ENCODE data around the gene TMOD3. TPM values are rescaled to one million over a fixed set of nuclear protein-coding genes. Genes with fewer than 3 reads are reported as not detected.

The TMOD3 gene
- total and polyA plus RNA-seq, 2 experiments from 2014 or later: 26.1 to 29.9 TPM

DNA sequence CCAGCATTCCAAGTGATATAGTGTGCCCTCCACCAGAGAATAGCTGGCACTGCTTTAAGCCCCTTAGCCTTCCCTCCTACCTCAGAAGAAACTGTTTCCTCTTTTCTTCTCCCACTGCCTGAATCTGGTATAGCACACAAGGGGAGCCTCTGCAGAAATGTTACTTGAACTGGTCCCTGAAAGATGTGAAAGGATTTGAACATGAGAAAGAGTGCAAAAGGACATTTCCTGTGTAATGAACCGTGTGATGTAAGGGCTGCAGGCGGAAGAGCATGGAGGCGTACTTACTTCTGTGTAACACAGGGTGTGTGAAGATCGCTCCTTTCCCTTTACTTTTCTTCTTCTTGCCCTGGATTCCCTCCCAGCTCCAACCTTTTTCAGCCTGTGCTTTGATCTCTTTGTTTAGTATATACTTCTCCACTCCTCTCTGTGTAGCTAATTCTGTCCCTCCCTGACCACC lies 8.4 kb downstream of the TMOD3 start (continued):
- TF ChIP-seq POLR2AphosphoS5 (IDR thresholded peaks at IDR 0.05; ENCODE audit: low read depth): no peak
- no peak for TF ChIP-seq ZNF114 (CRISPR knock-in tag; IDR thresholded peaks at IDR 0.05)
- no peak for TF ChIP-seq STAT1 (IDR thresholded peaks at IDR 0.05; ENCODE audit: unreplicated experiment)
- TF ChIP-seq ZNF331 (CRISPR knock-in tag; IDR thresholded peaks at IDR 0.05; ENCODE audit: low read depth): no peak
- no peak for TF ChIP-seq NANOG (IDR thresholded peaks at IDR 0.05; ENCODE audit: borderline replicate concordance)
- TF ChIP-seq EZH2phosphoT487 (IDR thresholded peaks at IDR 0.05; ENCODE audit: unreplicated experiment): no peak

DNA sequence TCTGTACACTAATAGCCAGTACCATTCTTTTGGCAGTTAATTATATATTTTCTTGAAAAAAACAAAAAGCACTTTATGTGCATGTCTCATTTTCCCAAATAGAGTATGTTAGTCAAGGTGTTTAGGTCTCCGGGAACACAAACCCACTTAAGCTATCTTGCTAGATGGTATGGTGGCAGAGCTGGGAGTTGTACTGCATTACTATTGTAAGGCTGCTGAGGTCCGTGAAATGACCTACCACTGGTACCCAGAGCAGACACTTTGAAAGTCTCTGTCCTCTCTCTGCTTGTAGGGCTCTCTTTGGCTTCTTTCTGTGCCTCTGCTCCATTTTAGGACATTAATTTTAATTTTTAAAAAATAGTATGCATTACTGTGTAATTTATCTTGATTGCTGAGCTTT lies 8.8 kb downstream of the TMOD3 start:
- H3K36me3 ChIP-seq (ENCODE audit: insufficient read depth): no peaks in the 10 kb centered on the region
- H2AFZ ChIP-seq: no peak overlapping the region
- Mint-ChIP-seq H3K36me3 (ENCODE audit: low read depth) (no peaks in the 10 kb centered on the region), H3K4me1 (peaks cover 60% of the 10 kb centered on the region), H3K27ac (no peak overlapping the region), H3K9me3 (no peaks in the 10 kb centered on the region), H3K4me3 (no peak overlapping the region), H3K27me3 (ENCODE audit: insufficient read depth, low read depth, poor library complexity) (peaks cover 2% of the 10 kb centered on the region)
- no peaks in the 10 kb centered on the region for H3K27me3 ChIP-seq (ENCODE audit: insufficient read depth)
- ATAC-seq (peak; percentile 31; the same call in 2 of the 3 replicates), DNase-seq (ENCODE audit: low spot score) (no peak)
- H3F3A ChIP-seq (replicated peaks; ENCODE audit: low read depth): no peaks in the 10 kb centered on the region
- no peaks in the 10 kb centered on the region for H3K9me2 ChIP-seq (ENCODE audit: insufficient read depth)
- peaks cover 39% of the 10 kb centered on the region for H4K20me1 ChIP-seq (replicated peaks; ENCODE audit: insufficient read depth)
- H3K4me3 ChIP-seq: no peak overlapping the region
- peaks cover 96% of the 10 kb centered on the region for H3K79me2 ChIP-seq (replicated peaks; ENCODE audit: insufficient read depth)
- H3K4me2 ChIP-seq: no peak overlapping the region
- H3K4me1 ChIP-seq (ENCODE audit: insufficient read depth): peaks cover 50% of the 10 kb centered on the region
- H3K27ac ChIP-seq (ENCODE audit: low read depth): no peak overlapping the region
- TF ChIP-seq ZNF114 (CRISPR knock-in tag; IDR thresholded peaks at IDR 0.05): no peak

DNA sequence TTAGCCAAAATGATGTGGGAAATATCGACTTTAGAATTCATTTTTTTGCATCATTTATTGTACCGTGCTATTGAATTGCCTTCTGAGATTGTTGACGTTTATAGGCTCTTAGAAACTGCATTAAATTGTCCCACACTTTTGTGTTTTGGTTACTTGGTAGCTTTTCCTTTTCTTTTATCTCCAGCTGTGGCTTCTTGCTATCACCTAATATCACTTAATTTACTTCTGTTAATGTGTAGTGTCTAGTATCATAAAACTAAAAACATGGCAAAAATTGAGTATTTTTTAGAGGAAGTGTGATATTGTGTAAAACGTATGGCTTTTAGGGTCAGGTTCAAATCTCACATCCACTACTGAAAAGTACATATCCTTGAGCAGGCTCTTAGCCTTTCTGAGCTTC lies 11.2 kb downstream of the TMOD3 start:
- no peak for DNase-seq (ENCODE audit: low spot score)
- Histone ChIP-seq H3K4me1 (ENCODE audit: insufficient read depth) (peaks cover 48% of the 10 kb centered on the region), H3K27me3 (ENCODE audit: insufficient read depth) (no peaks in the 10 kb centered on the region), H4K20me1 (replicated peaks; ENCODE audit: insufficient read depth) (peaks cover 29% of the 10 kb centered on the region), H3K27ac (ENCODE audit: low read depth) (no peak overlapping the region), H3K4me2 (peak overlapping the region; percentile 29; the same call in 1 of the 2 replicates), H3K4me3 (no peak overlapping the region), H2AFZ (no peak overlapping the region), H3K36me3 (ENCODE audit: insufficient read depth) (no peaks in the 10 kb centered on the region), H3F3A (replicated peaks; ENCODE audit: low read depth) (no peaks in the 10 kb centered on the region), H3K9me2 (ENCODE audit: insufficient read depth) (no peaks in the 10 kb centered on the region), H3K79me2 (replicated peaks; ENCODE audit: insufficient read depth) (peaks cover 96% of the 10 kb centered on the region)
- Mint-ChIP-seq H3K27ac (no peak overlapping the region), H3K9me3 (no peaks in the 10 kb centered on the region), H3K4me3 (no peak overlapping the region), H3K36me3 (ENCODE audit: low read depth) (no peaks in the 10 kb centered on the region), H3K27me3 (ENCODE audit: insufficient read depth, low read depth, poor library complexity) (peaks cover 2% of the 10 kb centered on the region), H3K4me1 (peaks cover 60% of the 10 kb centered on the region)
- no peak for ATAC-seq
- TF ChIP-seq EZH2phosphoT487 (IDR thresholded peaks at IDR 0.05; ENCODE audit: unreplicated experiment): no peak
- TF ChIP-seq, protein P1, sequence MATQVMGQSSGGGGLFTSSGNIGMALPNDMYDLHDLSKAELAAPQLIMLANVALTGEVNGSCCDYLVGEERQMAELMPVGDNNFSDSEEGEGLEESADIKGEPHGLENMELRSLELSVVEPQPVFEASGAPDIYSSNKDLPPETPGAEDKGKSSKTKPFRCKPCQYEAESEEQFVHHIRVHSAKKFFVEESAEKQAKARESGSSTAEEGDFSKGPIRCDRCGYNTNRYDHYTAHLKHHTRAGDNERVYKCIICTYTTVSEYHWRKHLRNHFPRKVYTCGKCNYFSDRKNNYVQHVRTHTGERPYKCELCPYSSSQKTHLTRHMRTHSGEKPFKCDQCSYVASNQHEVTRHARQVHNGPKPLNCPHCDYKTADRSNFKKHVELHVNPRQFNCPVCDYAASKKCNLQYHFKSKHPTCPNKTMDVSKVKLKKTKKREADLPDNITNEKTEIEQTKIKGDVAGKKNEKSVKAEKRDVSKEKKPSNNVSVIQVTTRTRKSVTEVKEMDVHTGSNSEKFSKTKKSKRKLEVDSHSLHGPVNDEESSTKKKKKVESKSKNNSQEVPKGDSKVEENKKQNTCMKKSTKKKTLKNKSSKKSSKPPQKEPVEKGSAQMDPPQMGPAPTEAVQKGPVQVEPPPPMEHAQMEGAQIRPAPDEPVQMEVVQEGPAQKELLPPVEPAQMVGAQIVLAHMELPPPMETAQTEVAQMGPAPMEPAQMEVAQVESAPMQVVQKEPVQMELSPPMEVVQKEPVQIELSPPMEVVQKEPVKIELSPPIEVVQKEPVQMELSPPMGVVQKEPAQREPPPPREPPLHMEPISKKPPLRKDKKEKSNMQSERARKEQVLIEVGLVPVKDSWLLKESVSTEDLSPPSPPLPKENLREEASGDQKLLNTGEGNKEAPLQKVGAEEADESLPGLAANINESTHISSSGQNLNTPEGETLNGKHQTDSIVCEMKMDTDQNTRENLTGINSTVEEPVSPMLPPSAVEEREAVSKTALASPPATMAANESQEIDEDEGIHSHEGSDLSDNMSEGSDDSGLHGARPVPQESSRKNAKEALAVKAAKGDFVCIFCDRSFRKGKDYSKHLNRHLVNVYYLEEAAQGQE (IDR thresholded peaks at IDR 0.05; ENCODE audit: unreplicated experiment): no peak
- TF ChIP-seq ZNF462 (CRISPR knock-in tag; IDR thresholded peaks at IDR 0.05): no peak
- TF ChIP-seq EZH2 (IDR thresholded peaks at IDR 0.05; ENCODE audit: low read depth, unreplicated experiment): no peak

All from GM23338 (cell line).